Hepatocyte (in vitro differentiated cells): ENCODE data around the gene NOD2.

Experiments
- CTCF ChIP-seq: fragments of 200-600 bp; sonication (generic); IDR thresholded peaks from 2 replicates; pipeline ENCODE4 v1.5.1; 2016; ENCODE audit warnings: antibody characterized with exemption, mild to moderate bottlenecking; ENCODE audit not compliant: poor library complexity
- EZH2 ChIP-seq: fragments of 200-600 bp; sonication (generic); IDR thresholded peaks from 2 replicates; pipeline ENCODE4 v1.6.1; 2016; ENCODE audit warnings: antibody characterized with exemption, mild to moderate bottlenecking, borderline replicate concordance
- EZH2phosphoT487 ChIP-seq: fragments of 200-600 bp; sonication (generic); IDR thresholded peaks from one replicate; pipeline ENCODE4 v1.6.1; 2018; ENCODE audit warnings: antibody characterized with exemption, mild to moderate bottlenecking, low read depth, moderate library complexity; ENCODE audit not compliant: unreplicated experiment, severe bottlenecking

- TF ChIP-seq CTCF = no peak
- TF ChIP-seq EZH2 = no peak
- TF ChIP-seq EZH2phosphoT487 = no peak
These were observed 29.0 kb downstream of the NOD2 start for GRCh38 chr16:50722405-50722737.
